IMR-90 (cell line): ENCODE measurements around the gene BLNK. TPM values are rescaled to one million over a fixed set of nuclear protein-coding genes. Genes with fewer than 3 reads are reported as not detected.

Source experiments
- ATAC-seq: fragments of 200-7000 bp; cut with Tn5 transposase; 2 replicates; pipeline ENCODE4 v1.9.1; 2020; ENCODE audit warnings: low read depth, mild to moderate bottlenecking, moderate library complexity
- BruUV-seq: library from RNA; stranded (reverse); fragments of 400-500 nt; replicated peaks from 2 replicates; lab custom pipeline; 2021; lab: Mats Ljungman, UMichigan
- CTCF ChIA-PET: fragments of 300-600 bp; formaldehyde crosslinking; extraction: SDS; loops from one replicate; lab custom pipeline; 2021; ENCODE audit warnings: antibody characterized with exemption; lab: Yijun Ruan, JAX
- POLR2A ChIA-PET: fragments of 300-600 bp; sonication (Branson Sonifier 250); formaldehyde crosslinking; loops from one replicate; lab custom pipeline; 2022; ENCODE audit warnings: antibody characterized with exemption; ENCODE audit not compliant: unreplicated experiment; lab: Charles Lee
- DNase-seq: peaks from one replicate; pipeline ENCODE4 v3.0.0; 2013
- H2AFZ ChIP-seq: replicated peaks from 2 replicates; pipeline ENCODE3; 2013; ENCODE audit warnings: low read length, mild to moderate bottlenecking; ENCODE audit not compliant: poor library complexity
- H2AK5ac ChIP-seq: 2 replicates; pipeline ENCODE4 v1.6.1; 2013; ENCODE audit warnings: low read depth, low read length, inconsistent platforms
- H2AK9ac ChIP-seq: replicated peaks from 2 replicates; pipeline ENCODE3; 2013; ENCODE audit warnings: mild to moderate bottlenecking, low read depth, low read length, moderate library complexity; ENCODE audit not compliant: poor library complexity
- H2BK120ac ChIP-seq: 2 replicates; pipeline ENCODE4 v1.6.1; 2013; ENCODE audit warnings: low read depth, low read length, inconsistent platforms
- H2BK15ac ChIP-seq: 3 replicates; pipeline ENCODE4 v1.6.1; 2013; ENCODE audit warnings: low read depth, low read length, inconsistent platforms
- H2BK20ac ChIP-seq: 2 replicates; pipeline ENCODE4 v1.6.1; 2013; ENCODE audit warnings: low read depth, mild to moderate bottlenecking, inconsistent platforms, low read length, moderate library complexity
- H2BK5ac ChIP-seq: 2 replicates; pipeline ENCODE4 v1.6.1; 2013; ENCODE audit warnings: mild to moderate bottlenecking, low read depth, low read length, inconsistent platforms; ENCODE audit not compliant: poor library complexity, severe bottlenecking
- H3K14ac ChIP-seq: replicated peaks from 2 replicates; pipeline ENCODE4 v1.6.1; 2013; ENCODE audit warnings: low read depth, low read length, inconsistent platforms
- H3K18ac ChIP-seq: 2 replicates; pipeline ENCODE4 v1.6.1; 2013; ENCODE audit warnings: low read depth, low read length, control low read depth
- H3K23ac ChIP-seq: 2 replicates; pipeline ENCODE4 v1.6.1; 2013; ENCODE audit warnings: low read depth, low read length, inconsistent platforms
- H3K27ac ChIP-seq: 2 replicates; pipeline ENCODE4 v1.5.1; 2013; ENCODE audit warnings: mild to moderate bottlenecking, control low read depth, low read length; ENCODE audit not compliant: insufficient read depth
- H3K27me3 ChIP-seq: 2 replicates; pipeline ENCODE4 v1.6.1; 2013; ENCODE audit warnings: low read length; ENCODE audit not compliant: control insufficient read depth, insufficient read depth
- H3K36me3 ChIP-seq: 2 replicates; pipeline ENCODE4 v1.6.1; 2013; ENCODE audit warnings: low read length, mixed read lengths; ENCODE audit not compliant: control insufficient read depth, insufficient read depth
- H3K4ac ChIP-seq: 2 replicates; pipeline ENCODE4 v1.6.1; 2013; ENCODE audit warnings: low read depth, low read length, inconsistent platforms
- H3K4me1 ChIP-seq: 2 replicates; pipeline ENCODE4 v1.6.1; 2013; ENCODE audit warnings: low read length, mixed read lengths; ENCODE audit not compliant: control insufficient read depth, insufficient read depth
- H3K4me2 ChIP-seq: 2 replicates; pipeline ENCODE4 v1.6.1; 2013; ENCODE audit warnings: low read depth, mild to moderate bottlenecking, control low read depth, low read length, moderate library complexity
- H3K4me3 ChIP-seq: 2 replicates; pipeline ENCODE4 v1.5.1; 2013; ENCODE audit warnings: low read depth, mild to moderate bottlenecking, control low read depth, low read length, moderate library complexity; ENCODE audit not compliant: insufficient read depth
- H3K56ac ChIP-seq: 2 replicates; pipeline ENCODE4 v1.6.1; 2013; ENCODE audit warnings: low read length, inconsistent platforms; ENCODE audit not compliant: insufficient read depth; ENCODE audit errors: extremely low read depth
- H3K79me1 ChIP-seq, 2 experiments: 2 replicates each; pipeline ENCODE4 v1.6.1; 2013; ENCODE audit warnings: low read length in 2 of 2, inconsistent platforms in 1 of 2, low read depth in 1 of 2
- H3K9ac ChIP-seq: 2 replicates; pipeline ENCODE4 v1.6.1; 2013; ENCODE audit warnings: low read depth, low read length, control low read depth
- H3K9me1 ChIP-seq: 2 replicates; pipeline ENCODE4 v1.6.1; 2013; ENCODE audit warnings: low read length, inconsistent platforms; ENCODE audit not compliant: insufficient read depth
- H3K9me3 ChIP-seq: 2 replicates; pipeline ENCODE4 v1.6.1; 2013; ENCODE audit warnings: low read length; ENCODE audit not compliant: control insufficient read depth, insufficient read depth
- H4K20me1 ChIP-seq: 2 replicates; pipeline ENCODE4 v1.6.1; 2013; ENCODE audit warnings: low read length, inconsistent platforms; ENCODE audit not compliant: insufficient read depth
- H4K5ac ChIP-seq: 2 replicates; pipeline ENCODE4 v1.6.1; 2013; ENCODE audit warnings: mild to moderate bottlenecking, low read depth, low read length, control low read depth
- H4K8ac ChIP-seq, 2 experiments: 2 replicates each; pipeline ENCODE4 v1.6.1; 2013; ENCODE audit warnings: low read depth in 2 of 2, low read length in 2 of 2, control low read depth in 1 of 2, inconsistent platforms in 1 of 2
- H4K91ac ChIP-seq: 2 replicates; pipeline ENCODE4 v1.6.1; 2013; ENCODE audit warnings: low read depth, low read length, inconsistent platforms; ENCODE audit not compliant: insufficient read depth
- BHLHE40 ChIP-seq: fragments of 150-350 bp; IDR thresholded peaks from 2 replicates; pipeline ENCODE4 v1.6.1; 2016; ENCODE audit warnings: mild to moderate bottlenecking, low read depth, low read length
- CHD1 ChIP-seq: IDR thresholded peaks from 2 replicates; pipeline ENCODE4 v1.6.1; 2012; ENCODE audit warnings: low read depth, low read length, improper control_type of control experiment
- ELK1 ChIP-seq: fragments of 150-350 bp; IDR thresholded peaks from 2 replicates; pipeline ENCODE4 v1.6.1; 2016; ENCODE audit warnings: low read depth, mild to moderate bottlenecking, low read length, moderate library complexity, borderline replicate concordance
- MAFK ChIP-seq: IDR thresholded peaks from 2 replicates; pipeline ENCODE4 v1.6.1; 2012; ENCODE audit warnings: low read depth, low read length, improper control_type of control experiment
- MXI1 ChIP-seq: IDR thresholded peaks from 2 replicates; pipeline ENCODE4 v1.6.1; 2012; ENCODE audit warnings: low read depth, mild to moderate bottlenecking, low read length, moderate library complexity, borderline replicate concordance
- SMC3 ChIP-seq: fragments of 150-350 bp; IDR thresholded peaks from 2 replicates; pipeline ENCODE4 v1.6.1; 2016; ENCODE audit warnings: low read depth, mild to moderate bottlenecking, antibody characterized with exemption, low read length, moderate library complexity
- WGBS, 2 experiments: methylation state at CpG; one replicate each; pipeline versions ENCODE4 v1.1.5 to v1.1.7; 2013; ENCODE audit warnings: missing lambda C conversion rate in 2 of 2; ENCODE audit not compliant: insufficient read length in 1 of 2; ENCODE audit errors: extremely low coverage in 2 of 2; 5-methylcytosine and 5-hydroxymethylcytosine counted together
- dilution Hi-C: fragments of 300-500 bp; cut with HindIII; formaldehyde crosslinking; loops from one replicate; pipeline ENCODE4 v1.14.3; 2018; ENCODE audit warnings: low sequenced_read_pairs; ENCODE audit not compliant: unreplicated experiment
- in situ Hi-C: fragments of 300-500 bp; cut with MboI; formaldehyde crosslinking; loops from 3 replicates; pipeline ENCODE4 v1.14.3; 2019; ENCODE audit warnings: low sequenced_read_pairs, inconsistent platforms, mixed read lengths
- intact Hi-C: fragments of 100-400 bp; cut with micrococcal nuclease; formaldehyde crosslinking; loops from 2 replicates; pipeline ENCODE4 v1.10.0; 2022
- polyA plus RNA-seq, 3 experiments: library from polyadenylated mRNA; depleted of rRNA; stranded (reverse); fragments of >200 nt; gene quantifications; 2 replicates each; pipeline ENCODE4 v1.2.3, GENCODE V29; 2012; ENCODE audit warnings: low replicate concordance in 1 of 3
- total RNA-seq: library from RNA; depleted of rRNA; stranded (reverse); fragments of >200 nt; gene quantifications from 2 replicates; pipeline ENCODE4 v1.2.3, GENCODE V29; 2012

BLNK gene
- total and polyA plus RNA-seq, 2 of the 4 experiments (the other 2 are of a cell fraction), result not detected

- Histone ChIP-seq H3K4me2 (no peak within 1 kb of the TSS), H3K56ac (no peak within 1 kb of the TSS), H3K36me3 (no peaks in the 10 kb centered on the region), H2AK9ac (no peak within 1 kb of the TSS), H3K4me3 (no peak within 1 kb of the TSS), H4K5ac (no peak within 1 kb of the TSS), H4K91ac (no peak within 1 kb of the TSS), H2BK20ac (no peak within 1 kb of the TSS), H3K9me3 (no peaks in the 10 kb centered on the region), H3K27ac (no peak within 1 kb of the TSS), H2BK5ac (no peak within 1 kb of the TSS), H3K18ac (no peak within 1 kb of the TSS), H3K79me1 (no peaks in the 10 kb centered on the region), H3K9me1 (no peaks in the 10 kb centered on the region), H2BK15ac (no peak within 1 kb of the TSS), H2AFZ (no peak within 1 kb of the TSS), H3K23ac (no peak within 1 kb of the TSS), H3K4me1 (no peaks in the 10 kb centered on the region), H4K20me1 (no peaks in the 10 kb centered on the region), H4K8ac (no peak within 1 kb of the TSS), H3K14ac (no peak within 1 kb of the TSS), H2AK5ac (no peak within 1 kb of the TSS), H3K4ac (no peak within 1 kb of the TSS), H3K27me3 (peaks cover 7% of the 10 kb centered on the region), H2BK120ac (no peak within 1 kb of the TSS), H3K9ac (no peak within 1 kb of the TSS)
- BruUV-seq, result no TSS peak
- CTCF ChIA-PET, result no interaction called here
- no peak for TF ChIP-seq MAFK
- no peak for TF ChIP-seq MXI1
- TF ChIP-seq SMC3, result no peak
- TF ChIP-seq BHLHE40, result no peak
- TF ChIP-seq ELK1, result no peak
- no peak for TF ChIP-seq CHD1
- ATAC-seq (no peak), DNase-seq (no peak)
- no CpG with 5 or more reads among the region's 8 CpGs for WGBS, 2 experiments
- POLR2A ChIA-PET, result no interaction called here
- intact Hi-C loops (no loop called here), in situ Hi-C loops (no loop called here), dilution Hi-C loops (no loop called here)
These were observed 32.9 kb upstream of the BLNK start, which contains the start of gene DNTT for GRCh38 chr10:96304230-96304629. Gene DNTT, plus strand, starts transcription at chr10:96304434. Its CDS starts 64 bp downstream, at chr10:96304498.
